GM12873 (cell line): ENCODE data around the gene UBE2Q1.

Experiments
- CTCF ChIP-seq: IDR thresholded peaks from 2 replicates; pipeline ENCODE4 v1.5.1; 2012; ENCODE audit warnings: low read depth, mild to moderate bottlenecking, moderate library complexity, low read length, control low read depth; ENCODE audit not compliant: insufficient read depth; ENCODE audit errors: missing control alignments

Gene UBE2Q1

DNA sequence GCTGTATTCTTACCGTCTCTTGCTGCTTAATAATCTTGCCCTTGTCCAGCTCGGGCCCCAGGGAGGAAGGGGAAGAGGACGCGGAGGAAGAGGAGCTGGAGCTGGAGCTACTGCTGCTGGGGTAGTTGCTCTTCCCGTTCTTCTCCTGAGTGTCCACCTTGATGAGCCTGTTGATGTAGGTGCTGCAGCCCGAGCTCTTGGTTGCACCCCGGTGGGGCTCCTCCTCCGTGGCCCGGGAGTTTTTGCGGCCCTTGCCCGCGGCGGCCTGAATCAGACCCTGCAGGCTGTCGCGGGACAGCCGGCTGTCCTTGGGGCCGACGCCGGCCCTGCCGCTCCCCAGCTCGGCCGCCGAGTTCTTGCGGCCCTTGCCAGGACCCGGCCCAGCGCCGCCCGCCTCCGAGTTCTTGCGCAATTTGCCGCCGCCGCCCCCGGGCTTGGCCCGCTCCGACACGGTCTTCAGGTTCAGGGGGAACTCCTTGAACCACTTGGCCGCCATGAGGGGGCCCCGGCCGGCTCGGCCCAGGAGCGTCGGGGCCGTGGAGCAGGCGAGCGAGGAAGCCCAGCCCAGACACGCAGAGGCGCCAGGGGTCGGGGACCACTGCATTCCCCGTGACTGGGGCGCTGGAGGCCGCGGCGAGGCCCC, 56.9 kb downstream of the UBE2Q1 start:
- no peak for TF ChIP-seq CTCF

DNA sequence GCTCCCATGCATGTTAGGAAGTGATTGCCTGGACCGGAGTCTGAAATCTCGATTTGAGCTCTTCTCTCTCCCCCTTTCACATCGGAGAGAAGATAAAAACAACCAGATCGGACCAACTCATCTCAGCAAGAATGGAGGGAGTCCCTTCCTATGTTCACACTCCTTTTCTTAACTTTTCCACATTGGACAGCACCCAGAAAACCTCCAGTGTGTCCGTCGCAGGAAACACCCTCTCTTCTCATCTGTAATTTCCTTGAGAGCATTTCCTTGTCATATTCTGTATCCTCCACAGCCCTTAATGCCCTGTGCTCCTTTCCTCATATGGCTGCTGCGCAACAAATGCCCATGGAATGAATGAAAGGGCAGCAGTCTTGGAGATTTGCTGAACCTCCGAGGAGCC, 57.9 kb downstream of the UBE2Q1 start:
- no peak for TF ChIP-seq CTCF

DNA sequence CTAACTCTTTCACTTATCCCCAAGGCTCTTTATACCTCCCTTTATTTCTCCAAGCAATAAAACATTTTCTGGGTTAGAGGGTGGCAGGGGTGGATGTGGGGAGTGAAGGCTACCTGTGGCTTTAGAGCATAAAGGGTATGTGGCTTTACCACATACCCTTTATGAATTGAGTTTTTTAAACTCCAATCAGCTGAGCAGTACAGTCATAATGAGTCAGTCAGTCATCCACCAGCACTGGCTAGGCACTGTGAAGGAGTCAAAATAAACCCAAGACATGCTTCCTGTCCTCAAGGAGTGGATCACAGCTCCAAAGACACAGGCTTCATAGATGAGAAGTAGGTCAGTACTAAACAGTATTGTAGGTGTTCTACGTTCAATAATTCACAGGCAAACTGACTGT, 59.0 kb downstream of the UBE2Q1 start:
- no peak for TF ChIP-seq CTCF
